ENCODE results near the gene OTX2.

GRCh38 chr14:56857216-56857615 is 46.9 kb upstream of the OTX2 start:
- TF ChIP-seq POLR2A (IDR thresholded peaks at IDR 0.05) (no peak), CTCF (IDR thresholded peaks at IDR 0.05) (no peak), POLR2AphosphoS5 (IDR thresholded peaks at IDR 0.05; ENCODE audit: insufficient read depth in 1 of 2, low read depth in 1 of 2) (no peak)
